Inferior parietal cortex (tissue), 1 donor: Measurements from ENCODE around the gene MYO10.
"Not testable (repeated sequence)": the region's sequence is repeated elsewhere in the genome, so short reads cannot be mapped to it uniquely, and the experiment has no call there.

Experiments used
- DNase-seq: peaks from one replicate; pipeline ENCODE4 v3.0.0-alpha.2; 2016; ENCODE audit errors: extremely low spot score

MYO10 gene

GRCh38 chr5:16784088-16784487, 152.0 kb downstream of the MYO10 start:
- DNase-seq = no peak

GRCh38 chr5:16781828-16782626, 154.1 kb downstream of the MYO10 start:
- no peak for DNase-seq

- DNase-seq = no peak
Observed at GRCh38 chr5:16780325-16780724, 155.8 kb downstream of the MYO10 start.

GRCh38 chr5:16777432-16777831, 158.7 kb downstream of the MYO10 start:
- no peak for DNase-seq

GRCh38 chr5:16776611-16777251, 159.4 kb downstream of the MYO10 start:
- DNase-seq = no peak

- no peak for DNase-seq
Observed at GRCh38 chr5:16774806-16775205, 161.3 kb downstream of the MYO10 start.

- no peak for DNase-seq
Observed at GRCh38 chr5:16773991-16774390, 162.1 kb downstream of the MYO10 start.

GRCh38 chr5:16772556-16772955, 163.5 kb downstream of the MYO10 start:
- DNase-seq = no peak

GRCh38 chr5:16768184-16768583, 167.9 kb downstream of the MYO10 start:
- no peak for DNase-seq

GRCh38 chr5:16763211-16763610, 172.9 kb downstream of the MYO10 start:
- DNase-seq = no peak

- DNase-seq = no peak
Observed at GRCh38 chr5:16759147-16759773, 176.8 kb downstream of the MYO10 start.

GRCh38 chr5:16757989-16758501, 178.0 kb downstream of the MYO10 start:
- no peak for DNase-seq

- DNase-seq = not testable (repeated sequence)
Observed at GRCh38 chr5:16757577-16757976, 178.5 kb downstream of the MYO10 start.

- DNase-seq = no peak
Observed at GRCh38 chr5:16757146-16757545, 178.9 kb downstream of the MYO10 start.

GRCh38 chr5:16756692-16757091, 179.4 kb downstream of the MYO10 start:
- no peak for DNase-seq

GRCh38 chr5:16755641-16756040, 180.4 kb downstream of the MYO10 start:
- DNase-seq = no peak

GRCh38 chr5:16754601-16755000, 181.5 kb downstream of the MYO10 start:
- no peak for DNase-seq

- no peak for DNase-seq
Observed at GRCh38 chr5:16754086-16754485, 182.0 kb downstream of the MYO10 start.

GRCh38 chr5:16750445-16750844, 185.6 kb downstream of the MYO10 start:
- no peak for DNase-seq

GRCh38 chr5:16749626-16750025, 186.5 kb downstream of the MYO10 start:
- no peak for DNase-seq

- no peak for DNase-seq
Observed at GRCh38 chr5:16744164-16744880, 191.8 kb downstream of the MYO10 start.

GRCh38 chr5:16742938-16743337, 193.2 kb downstream of the MYO10 start:
- DNase-seq = no peak
